A673 (cell line): ENCODE data around the gene EFHC1. TPM values are rescaled to one million over a fixed set of nuclear protein-coding genes. Genes with fewer than 3 reads are reported as not detected.
A peak's percentile ranks its signal among the peaks of the same experiment; 100 is the strongest.

ENCODE experiments used
- BruUV-seq: library from RNA; stranded (reverse); fragments of 400-500 nt; replicated peaks from 2 replicates; lab custom pipeline; 2021; lab: Mats Ljungman, UMichigan
- CTCF ChIA-PET: fragments of 300-600 bp; sonication (Branson Sonifier 250); formaldehyde crosslinking; loops from one replicate; lab custom pipeline; 2022; ENCODE audit warnings: antibody characterized with exemption; lab: Charles Lee
- POLR2A ChIA-PET: fragments of 300-600 bp; sonication (Branson Sonifier 250); formaldehyde crosslinking; loops from one replicate; lab custom pipeline; 2022; ENCODE audit warnings: antibody characterized with exemption; ENCODE audit not compliant: low non-redundant PET; lab: Charles Lee
- DNase-seq: peaks from one replicate; pipeline ENCODE4 v3.0.0-alpha.2; 2015; ENCODE audit warnings: low spot score
- H3K27ac ChIP-seq: fragments of 200-600 bp; sonication (generic); 2 replicates; pipeline ENCODE4 v1.5.1; 2016; ENCODE audit warnings: mixed run types, low read depth, mild to moderate bottlenecking, mixed read lengths, antibody characterized with exemption, low read length; ENCODE audit not compliant: poor library complexity, severe bottlenecking
- H3K27me3 ChIP-seq: fragments of 200-600 bp; sonication (generic); replicated peaks from 2 replicates; pipeline ENCODE4 v1.6.1; 2017; ENCODE audit warnings: mixed run types, low read depth, mild to moderate bottlenecking, mixed read lengths, antibody characterized with exemption, low read length; ENCODE audit not compliant: insufficient read depth, poor library complexity
- H3K36me3 ChIP-seq: fragments of 200-600 bp; sonication (generic); 2 replicates; pipeline ENCODE4 v1.6.1; 2016; ENCODE audit warnings: mixed run types, mild to moderate bottlenecking, mixed read lengths, antibody characterized with exemption, low read length; ENCODE audit not compliant: insufficient read depth, poor library complexity, severe bottlenecking
- H3K4me1 ChIP-seq: fragments of 200-600 bp; sonication (generic); 2 replicates; pipeline ENCODE4 v1.6.1; 2017; ENCODE audit warnings: mixed run types, mild to moderate bottlenecking, mixed read lengths, antibody characterized with exemption, low read length; ENCODE audit not compliant: insufficient read depth, poor library complexity, severe bottlenecking
- H3K4me3 ChIP-seq: fragments of 200-600 bp; sonication (generic); 2 replicates; pipeline ENCODE4 v1.5.1; 2016; ENCODE audit warnings: low read depth, mixed run types, mild to moderate bottlenecking, mixed read lengths, low read length; ENCODE audit not compliant: poor library complexity, severe bottlenecking
- H3K9me3 ChIP-seq: fragments of 200-600 bp; sonication (generic); 2 replicates; pipeline ENCODE4 v1.6.1; 2016; ENCODE audit warnings: mixed run types, low read depth, mild to moderate bottlenecking, mixed read lengths, antibody characterized with exemption, low read length; ENCODE audit not compliant: poor library complexity, severe bottlenecking
- CTCF ChIP-seq: fragments of 300-800, 200-600 bp; sonication (generic); conservative IDR thresholded peaks from 2 replicates; pipeline ENCODE4 v1.5.1; 2017; ENCODE audit warnings: low read depth, mild to moderate bottlenecking, antibody characterized with exemption, low read length, moderate library complexity, mixed read lengths
- EZH2 ChIP-seq: fragments of 200-600 bp; sonication (generic); IDR thresholded peaks from 2 replicates; pipeline ENCODE4 v1.6.1; 2017; ENCODE audit warnings: borderline replicate concordance, low read depth, mild to moderate bottlenecking, mixed read lengths, antibody characterized with exemption, low read length; ENCODE audit not compliant: poor library complexity, severe bottlenecking
- intact Hi-C: fragments of 100-400 bp; cut with micrococcal nuclease; formaldehyde crosslinking; loops from one replicate; pipeline ENCODE4 v1.10.0; 2022; ENCODE audit not compliant: unreplicated experiment
- total RNA-seq: library from RNA; stranded (reverse); gene quantifications from 2 replicates; pipeline ENCODE4 v1.2.3, GENCODE V29; 2021

The EFHC1 gene
- total RNA-seq, 1 experiment from 2014 or later, result 16.9 TPM

- BruUV-seq, result no TSS peak
- no peak overlapping the region for H3K4me3 ChIP-seq
- peaks cover 28% of the 10 kb centered on the region for H3K4me1 ChIP-seq
- no peak for TF ChIP-seq CTCF
- no peak for TF ChIP-seq EZH2
- no peaks in the 10 kb centered on the region for H3K27me3 ChIP-seq
- no peaks in the 10 kb centered on the region for H3K9me3 ChIP-seq
- no peaks in the 10 kb centered on the region for H3K36me3 ChIP-seq
- intact Hi-C loops, result no loop called here
- no peak for DNase-seq
- POLR2A ChIA-PET, result no interaction called here
- H3K27ac ChIP-seq, result peak overlapping the region; percentile 76
- CTCF ChIA-PET, result interaction anchor here (1.2 kb wide), 1 partner anchor 180 kb away, joined by 8 read pairs; no protein-coding TSS in a partner anchor
Observed at GRCh38 chr6:52418606-52419005, 1.5 kb upstream of the EFHC1 start.

- Histone ChIP-seq H3K36me3 (no peaks in the 10 kb centered on the region), H3K27me3 (no peaks in the 10 kb centered on the region), H3K9me3 (no peaks in the 10 kb centered on the region), H3K4me3 (peak overlapping the region; percentile 85), H3K27ac (peak overlapping the region; percentile 48), H3K4me1 (peaks cover 33% of the 10 kb centered on the region)
- POLR2A ChIA-PET, result interaction anchor here (0.6 kb wide), 1 partner anchor 42 kb away, joined by 4 read pairs; no protein-coding TSS in a partner anchor
- intact Hi-C loops, result no loop called here
- TF ChIP-seq EZH2 (no peak), CTCF (no peak)
- peak; percentile 37 for DNase-seq
- CTCF ChIA-PET, result no interaction called here
- BruUV-seq, result TSS peak; percentile 71
Observed at GRCh38 chr6:52420668-52421358, 671 bp downstream of the EFHC1 start.

- no peak overlapping the region for H3K4me3 ChIP-seq
- no peaks in the 10 kb centered on the region for H3K9me3 ChIP-seq
- DNase-seq, result no peak
- H3K27ac ChIP-seq, result no peak overlapping the region
- no peak for TF ChIP-seq CTCF
- TF ChIP-seq EZH2, result no peak
- H3K4me1 ChIP-seq, result peaks cover 25% of the 10 kb centered on the region
- no TSS peak for BruUV-seq
- H3K36me3 ChIP-seq, result no peaks in the 10 kb centered on the region
- POLR2A ChIA-PET, result no interaction called here
- H3K27me3 ChIP-seq, result no peaks in the 10 kb centered on the region
- CTCF ChIA-PET, result no interaction called here
- intact Hi-C loops, result no loop called here
Observed at GRCh38 chr6:52422156-52422555, 2.0 kb downstream of the EFHC1 start.
